NCI-H2029 (cell line): ENCODE measurements around the gene ENTREP3.
"Not testable (repeated sequence)": the region's sequence is repeated elsewhere in the genome, so short reads cannot be mapped to it uniquely, and the experiment has no call there.

Experiments
- DNase-seq: peaks from one replicate; lab custom pipeline; 2025; lab: John Stamatoyannopoulos, UW

ENTREP3 gene

GRCh38 chr1:155255243-155256007 lies at the start of gene ENTREP3:
ENTREP3 (minus strand) TSS chr1:155255483; CDS start chr1:155254877, 606 bp downstream.
- peak; percentile 72 for DNase-seq

- DNase-seq: no peak
These were observed 49.3 kb upstream of the ENTREP3 start for GRCh38 chr1:155304558-155305063.

- no peak for DNase-seq
These were observed 46.1 kb upstream of the ENTREP3 start, which contains the start of gene PKLR for GRCh38 chr1:155301342-155301841. PKLR (minus strand) TSS chr1:155301438; CDS start chr1:155301395, 43 bp downstream.

- no peak for DNase-seq
These were observed 45.5 kb upstream of the ENTREP3 start for GRCh38 chr1:155300553-155301329.

GRCh38 chr1:155300024-155300423 lies 44.7 kb upstream of the ENTREP3 start:
- no peak for DNase-seq

- DNase-seq: no peak
These were observed 42.1 kb upstream of the ENTREP3 start for GRCh38 chr1:155297384-155297783.

- no peak for DNase-seq
These were observed 41.4 kb upstream of the ENTREP3 start for GRCh38 chr1:155296661-155297060.

- DNase-seq: no peak
These were observed 40.6 kb upstream of the ENTREP3 start for GRCh38 chr1:155295942-155296267.

GRCh38 chr1:155295183-155295941 lies 40.1 kb upstream of the ENTREP3 start:
- no peak for DNase-seq

- no peak for DNase-seq
These were observed 39.4 kb upstream of the ENTREP3 start for GRCh38 chr1:155294520-155295182.

GRCh38 chr1:155293086-155293749 lies 37.9 kb upstream of the ENTREP3 start:
- DNase-seq: no peak

- DNase-seq: not testable (repeated sequence)
These were observed 35.7 kb upstream of the ENTREP3 start for GRCh38 chr1:155291006-155291405.

GRCh38 chr1:155287987-155288543 lies 32.8 kb upstream of the ENTREP3 start:
- DNase-seq: no peak

- DNase-seq: no peak
These were observed 31.3 kb upstream of the ENTREP3 start for GRCh38 chr1:155286544-155286943.

- no peak for DNase-seq
These were observed 30.4 kb upstream of the ENTREP3 start for GRCh38 chr1:155285631-155286044.

- no peak for DNase-seq
These were observed 29.8 kb upstream of the ENTREP3 start for GRCh38 chr1:155285063-155285462.

- no peak for DNase-seq
These were observed 29.2 kb upstream of the ENTREP3 start for GRCh38 chr1:155284476-155284875.

- no peak for DNase-seq
These were observed 27.3 kb upstream of the ENTREP3 start for GRCh38 chr1:155282488-155283091.

GRCh38 chr1:155279268-155279667 lies 24.0 kb upstream of the ENTREP3 start:
- DNase-seq: no peak

- no peak for DNase-seq
These were observed 23.4 kb upstream of the ENTREP3 start for GRCh38 chr1:155278689-155279160.
